ENCODE measurements around the gene ETS1.

The ETS1 gene

GRCh38 chr11:128496692-128497060 lies 90.7 kb downstream of the ETS1 start:
- peaks cover 38 to 54% of the 10 kb centered on the region in 2 donors for H3K4me1 ChIP-seq (ENCODE audit: control insufficient read depth in 1 of 2, insufficient read depth in 2 of 2, low read length in 2 of 2)
- H3K9ac ChIP-seq (ENCODE audit: low read depth in 1 of 2, low read length in 2 of 2), result no peak overlapping the region
- no peak overlapping the region for H3K4me3 ChIP-seq (ENCODE audit: low read depth in 1 of 2, low read length in 2 of 2)
- no peaks in the 10 kb centered on the region for H3K9me3 ChIP-seq (ENCODE audit: control insufficient read depth in 1 of 2, low read length in 2 of 2)
- H3K27ac ChIP-seq (ENCODE audit: low read depth, low read length), result peak overlapping the region; percentile 35
- H3K27me3 ChIP-seq (ENCODE audit: control insufficient read depth in 1 of 2, insufficient read depth in 2 of 2, low read length in 2 of 2), result no peaks in the 10 kb centered on the region
- no peaks in the 10 kb centered on the region for H3K36me3 ChIP-seq (ENCODE audit: control insufficient read depth in 1 of 2, insufficient read depth in 2 of 2, low read length in 2 of 2)

GRCh38 chr11:128496249-128496648 lies 91.1 kb downstream of the ETS1 start:
- Histone ChIP-seq H3K27me3 (ENCODE audit: control insufficient read depth in 1 of 2, insufficient read depth in 2 of 2, low read length in 2 of 2) (no peaks in the 10 kb centered on the region), H3K9me3 (ENCODE audit: control insufficient read depth in 1 of 2, low read length in 2 of 2) (no peaks in the 10 kb centered on the region), H3K4me1 (ENCODE audit: control insufficient read depth in 1 of 2, insufficient read depth in 2 of 2, low read length in 2 of 2) (peaks cover 35 to 55% of the 10 kb centered on the region in 2 donors), H3K36me3 (ENCODE audit: control insufficient read depth in 1 of 2, insufficient read depth in 2 of 2, low read length in 2 of 2) (no peaks in the 10 kb centered on the region), H3K9ac (ENCODE audit: low read depth in 1 of 2, low read length in 2 of 2) (no peak overlapping the region), H3K27ac (ENCODE audit: low read depth, low read length) (peak overlapping the region; percentile 35), H3K4me3 (ENCODE audit: low read depth in 1 of 2, low read length in 2 of 2) (no peak overlapping the region)

- H3K9ac ChIP-seq (ENCODE audit: low read depth in 1 of 2, low read length in 2 of 2), result no peak overlapping the region
- peaks cover 3 to 5% of the 10 kb centered on the region in 2 donors for H3K36me3 ChIP-seq (ENCODE audit: control insufficient read depth in 1 of 2, insufficient read depth in 2 of 2, low read length in 2 of 2)
- peaks cover 26 to 49% of the 10 kb centered on the region in 2 donors for H3K4me1 ChIP-seq (ENCODE audit: control insufficient read depth in 1 of 2, insufficient read depth in 2 of 2, low read length in 2 of 2)
- H3K4me3 ChIP-seq (ENCODE audit: low read depth in 1 of 2, low read length in 2 of 2), result no peak overlapping the region
- H3K27ac ChIP-seq (ENCODE audit: low read depth, low read length), result no peak overlapping the region
- no peaks in the 10 kb centered on the region for H3K9me3 ChIP-seq (ENCODE audit: control insufficient read depth in 1 of 2, low read length in 2 of 2)
- no peaks in the 10 kb centered on the region for H3K27me3 ChIP-seq (ENCODE audit: control insufficient read depth in 1 of 2, insufficient read depth in 2 of 2, low read length in 2 of 2)
Measured at GRCh38 chr11:128494418-128495332, 92.7 kb downstream of the ETS1 start.

GRCh38 chr11:128493570-128493965 lies 93.8 kb downstream of the ETS1 start:
- Histone ChIP-seq H3K4me1 (ENCODE audit: control insufficient read depth in 1 of 2, insufficient read depth in 2 of 2, low read length in 2 of 2) (peaks cover 26 to 49% of the 10 kb centered on the region in 2 donors), H3K9me3 (ENCODE audit: control insufficient read depth in 1 of 2, low read length in 2 of 2) (no peaks in the 10 kb centered on the region), H3K4me3 (ENCODE audit: low read depth in 1 of 2, low read length in 2 of 2) (no peak overlapping the region), H3K36me3 (ENCODE audit: control insufficient read depth in 1 of 2, insufficient read depth in 2 of 2, low read length in 2 of 2) (peaks cover 8 to 10% of the 10 kb centered on the region in 2 donors), H3K27me3 (ENCODE audit: control insufficient read depth in 1 of 2, insufficient read depth in 2 of 2, low read length in 2 of 2) (no peaks in the 10 kb centered on the region), H3K9ac (ENCODE audit: low read depth in 1 of 2, low read length in 2 of 2) (no peak overlapping the region), H3K27ac (ENCODE audit: low read depth, low read length) (no peak overlapping the region)

- Histone ChIP-seq H3K27me3 (ENCODE audit: control insufficient read depth in 1 of 2, insufficient read depth in 2 of 2, low read length in 2 of 2) (no peaks in the 10 kb centered on the region), H3K4me3 (ENCODE audit: low read depth in 1 of 2, low read length in 2 of 2) (no peak overlapping the region), H3K27ac (ENCODE audit: low read depth, low read length) (no peak overlapping the region), H3K36me3 (ENCODE audit: control insufficient read depth in 1 of 2, insufficient read depth in 2 of 2, low read length in 2 of 2) (peaks cover 9 to 10% of the 10 kb centered on the region in 2 donors), H3K9ac (ENCODE audit: low read depth in 1 of 2, low read length in 2 of 2) (no peak overlapping the region), H3K9me3 (ENCODE audit: control insufficient read depth in 1 of 2, low read length in 2 of 2) (no peaks in the 10 kb centered on the region), H3K4me1 (ENCODE audit: control insufficient read depth in 1 of 2, insufficient read depth in 2 of 2, low read length in 2 of 2) (peaks cover 26 to 49% of the 10 kb centered on the region in 2 donors)
Measured at GRCh38 chr11:128492903-128493569, 94.3 kb downstream of the ETS1 start.

- no peak overlapping the region for H3K27ac ChIP-seq (ENCODE audit: low read depth, low read length)
- H3K27me3 ChIP-seq (ENCODE audit: control insufficient read depth in 1 of 2, insufficient read depth in 2 of 2, low read length in 2 of 2), result no peaks in the 10 kb centered on the region
- H3K9ac ChIP-seq (ENCODE audit: low read depth in 1 of 2, low read length in 2 of 2), result no peak overlapping the region
- H3K4me1 ChIP-seq (ENCODE audit: control insufficient read depth in 1 of 2, insufficient read depth in 2 of 2, low read length in 2 of 2), result peaks cover 22 to 44% of the 10 kb centered on the region in 2 donors
- H3K36me3 ChIP-seq (ENCODE audit: control insufficient read depth in 1 of 2, insufficient read depth in 2 of 2, low read length in 2 of 2), result peaks cover 9 to 10% of the 10 kb centered on the region in 2 donors
- H3K9me3 ChIP-seq (ENCODE audit: control insufficient read depth in 1 of 2, low read length in 2 of 2), result no peaks in the 10 kb centered on the region
- no peak overlapping the region for H3K4me3 ChIP-seq (ENCODE audit: low read depth in 1 of 2, low read length in 2 of 2)
Measured at GRCh38 chr11:128492461-128492860, 94.9 kb downstream of the ETS1 start.

DNA sequence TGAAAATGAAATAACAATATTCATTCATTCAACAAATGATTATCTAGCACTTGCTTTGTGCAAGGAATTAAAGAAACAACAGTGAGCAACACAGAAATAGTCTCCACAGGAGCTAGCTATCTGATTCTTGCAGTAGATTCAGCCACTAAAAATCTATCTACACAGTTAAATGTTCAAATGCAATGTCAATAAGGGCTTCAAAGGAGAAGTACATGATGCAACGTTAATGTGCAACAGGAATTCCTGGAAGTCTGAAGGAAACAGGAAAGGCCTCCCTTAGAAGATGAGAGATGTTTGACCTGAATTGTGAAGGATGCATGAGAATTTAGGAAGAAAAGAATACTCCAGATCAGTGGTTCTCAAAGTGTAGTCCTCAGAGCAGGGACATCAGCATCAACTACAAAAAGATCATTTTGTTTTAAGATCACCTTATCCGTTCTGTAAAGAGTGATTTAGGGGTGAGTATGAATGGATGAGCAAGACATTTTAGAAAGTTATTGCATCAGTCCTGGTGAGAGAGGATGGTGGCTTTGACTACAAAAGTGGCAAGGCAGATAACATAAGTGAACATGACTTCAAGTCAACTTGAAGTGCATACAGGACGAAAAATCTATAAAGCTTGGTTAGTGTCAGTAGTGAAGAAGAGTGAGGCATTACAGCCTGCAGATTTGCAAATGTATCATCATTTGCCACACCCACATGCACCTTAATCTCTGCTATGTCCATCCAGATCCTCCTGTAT lies 96.0 kb downstream of the ETS1 start:
- Histone ChIP-seq H3K4me1 (ENCODE audit: control insufficient read depth in 1 of 2, insufficient read depth in 2 of 2, low read length in 2 of 2) (peaks cover 12 to 33% of the 10 kb centered on the region in 2 donors), H3K9ac (ENCODE audit: low read depth in 1 of 2, low read length in 2 of 2) (no peak overlapping the region), H3K27me3 (ENCODE audit: control insufficient read depth in 1 of 2, insufficient read depth in 2 of 2, low read length in 2 of 2) (no peaks in the 10 kb centered on the region), H3K27ac (ENCODE audit: low read depth, low read length) (no peak overlapping the region), H3K4me3 (ENCODE audit: low read depth in 1 of 2, low read length in 2 of 2) (no peak overlapping the region), H3K9me3 (ENCODE audit: control insufficient read depth in 1 of 2, low read length in 2 of 2) (no peaks in the 10 kb centered on the region), H3K36me3 (ENCODE audit: control insufficient read depth in 1 of 2, insufficient read depth in 2 of 2, low read length in 2 of 2) (peaks cover 9 to 10% of the 10 kb centered on the region in 2 donors)

DNA sequence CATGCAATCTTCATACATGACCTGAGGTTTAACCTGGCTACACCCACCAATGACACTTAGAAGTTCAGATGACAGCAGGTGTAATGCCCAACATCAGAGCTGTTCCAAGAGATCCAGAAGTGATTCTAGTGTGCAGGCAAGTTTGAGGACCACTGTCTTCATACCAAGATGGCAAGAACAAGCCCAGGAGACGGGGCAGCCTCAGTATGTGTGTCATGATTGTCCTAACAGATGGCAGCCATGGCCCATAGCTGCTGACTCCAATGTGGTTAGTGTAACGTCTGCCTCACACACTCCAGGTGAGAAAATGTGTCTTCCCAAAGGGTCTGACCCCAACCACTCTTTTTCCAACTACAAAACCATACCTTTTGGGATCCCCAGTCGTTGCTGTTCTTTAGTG lies 97.3 kb downstream of the ETS1 start:
- Histone ChIP-seq H3K4me1 (ENCODE audit: control insufficient read depth in 1 of 2, insufficient read depth in 2 of 2, low read length in 2 of 2) (peaks cover 12 to 31% of the 10 kb centered on the region in 2 donors), H3K27me3 (ENCODE audit: control insufficient read depth in 1 of 2, insufficient read depth in 2 of 2, low read length in 2 of 2) (no peaks in the 10 kb centered on the region)

GRCh38 chr11:128488471-128488870 lies 98.9 kb downstream of the ETS1 start:
- Histone ChIP-seq H3K27ac (ENCODE audit: low read depth, low read length) (no peak overlapping the region), H3K9me3 (ENCODE audit: control insufficient read depth in 1 of 2, low read length in 2 of 2) (no peaks in the 10 kb centered on the region), H3K27me3 (ENCODE audit: control insufficient read depth in 1 of 2, insufficient read depth in 2 of 2, low read length in 2 of 2) (no peaks in the 10 kb centered on the region), H3K9ac (ENCODE audit: low read depth in 1 of 2, low read length in 2 of 2) (no peak overlapping the region), H3K4me3 (ENCODE audit: low read depth in 1 of 2, low read length in 2 of 2) (no peak overlapping the region), H3K4me1 (ENCODE audit: control insufficient read depth in 1 of 2, insufficient read depth in 2 of 2, low read length in 2 of 2) (peaks cover 18 to 31% of the 10 kb centered on the region in 2 donors), H3K36me3 (ENCODE audit: control insufficient read depth in 1 of 2, insufficient read depth in 2 of 2, low read length in 2 of 2) (peaks cover 20% of the 10 kb centered on the region in 2 donors)

More for the DNA sequence above, 97.3 kb downstream of the ETS1 start:
- H3K9me3 ChIP-seq (ENCODE audit: control insufficient read depth in 1 of 2, low read length in 2 of 2), result no peaks in the 10 kb centered on the region
- no peak overlapping the region for H3K27ac ChIP-seq (ENCODE audit: low read depth, low read length)
- no peak overlapping the region for H3K4me3 ChIP-seq (ENCODE audit: low read depth in 1 of 2, low read length in 2 of 2)
- H3K9ac ChIP-seq (ENCODE audit: low read depth in 1 of 2, low read length in 2 of 2), result no peak overlapping the region
- peaks cover 10 to 20% of the 10 kb centered on the region in 2 donors for H3K36me3 ChIP-seq (ENCODE audit: control insufficient read depth in 1 of 2, insufficient read depth in 2 of 2, low read length in 2 of 2)
